H9 (cell line): Measurements from ENCODE around the gene GALNT13. TPM values are rescaled to one million over a fixed set of nuclear protein-coding genes. Genes with fewer than 3 reads are reported as not detected.
A peak's percentile ranks its signal among the peaks of the same experiment; 100 is the strongest.

Experiments
- DNase-seq: peaks from one replicate; pipeline ENCODE4 v3.0.0-alpha.2; 2017
- H2AFZ ChIP-seq: one replicate; pipeline ENCODE4 v1.6.1; 2013; ENCODE audit warnings: mild to moderate bottlenecking, low read length, control low read depth, moderate library complexity
- H2AK5ac ChIP-seq: 2 replicates; pipeline ENCODE4 v1.6.1; 2013; ENCODE audit warnings: low read length, control low read depth, mixed read lengths; ENCODE audit not compliant: insufficient read length
- H2BK120ac ChIP-seq: one replicate; pipeline ENCODE4 v1.6.1; 2013; ENCODE audit warnings: low read depth, mild to moderate bottlenecking, low read length, control low read depth, inconsistent platforms; ENCODE audit not compliant: poor library complexity, severe bottlenecking
- H2BK12ac ChIP-seq: 2 replicates; pipeline ENCODE4 v1.6.1; 2013; ENCODE audit warnings: low read length, control low read depth, mixed read lengths, low read depth; ENCODE audit not compliant: insufficient read length
- H2BK15ac ChIP-seq: 2 replicates; pipeline ENCODE4 v1.6.1; 2013; ENCODE audit warnings: low read depth, low read length, control low read depth
- H2BK20ac ChIP-seq: one replicate; pipeline ENCODE4 v1.6.1; 2013; ENCODE audit warnings: low read depth, mild to moderate bottlenecking, low read length, control low read depth, inconsistent platforms; ENCODE audit not compliant: poor library complexity, severe bottlenecking
- H2BK5ac ChIP-seq: 2 replicates; pipeline ENCODE4 v1.6.1; 2013; ENCODE audit warnings: low read length, control low read depth, mixed read lengths; ENCODE audit not compliant: insufficient read length
- H3K14ac ChIP-seq: 2 replicates; pipeline ENCODE4 v1.6.1; 2013; ENCODE audit warnings: low read length, control low read depth; ENCODE audit not compliant: insufficient read depth
- H3K18ac ChIP-seq: 2 replicates; pipeline ENCODE4 v1.6.1; 2013; ENCODE audit warnings: low read depth, mild to moderate bottlenecking, mixed read lengths, low read length, control low read depth; ENCODE audit not compliant: insufficient read length
- H3K23ac ChIP-seq: 2 replicates; pipeline ENCODE4 v1.6.1; 2013; ENCODE audit warnings: low read length, control low read depth, mixed read lengths, low read depth; ENCODE audit not compliant: insufficient read length
- H3K23me2 ChIP-seq: 2 replicates; pipeline ENCODE4 v1.6.1; 2013; ENCODE audit warnings: low read depth, mild to moderate bottlenecking, mixed read lengths, low read length, control low read depth; ENCODE audit not compliant: insufficient read length, poor library complexity, severe bottlenecking
- H3K27ac ChIP-seq: 2 replicates; pipeline ENCODE4 v1.5.1; 2013; ENCODE audit warnings: low read length, control low read depth, mixed read lengths, low read depth; ENCODE audit not compliant: insufficient read length
- H3K27me3 ChIP-seq: 2 replicates; pipeline ENCODE4 v1.6.1; 2013; ENCODE audit warnings: low read length, control low read depth, inconsistent platforms; ENCODE audit not compliant: insufficient read depth
- H3K4ac ChIP-seq: 2 replicates; pipeline ENCODE4 v1.6.1; 2013; ENCODE audit warnings: low read depth, mild to moderate bottlenecking, control low read depth, inconsistent platforms, low read length, moderate library complexity
- H3K4me1 ChIP-seq: 2 replicates; pipeline ENCODE4 v1.6.1; 2013; ENCODE audit warnings: low read length, control low read depth, inconsistent platforms; ENCODE audit not compliant: insufficient read depth
- H3K4me2 ChIP-seq: 2 replicates; pipeline ENCODE4 v1.6.1; 2013; ENCODE audit warnings: low read length, control low read depth, mixed read lengths; ENCODE audit not compliant: insufficient read length, insufficient read depth
- H3K56ac ChIP-seq: 2 replicates; pipeline ENCODE4 v1.6.1; 2013; ENCODE audit warnings: low read depth, mild to moderate bottlenecking, mixed read lengths, low read length, control low read depth; ENCODE audit not compliant: insufficient read length
- H3K79me1 ChIP-seq: 2 replicates; pipeline ENCODE4 v1.6.1; 2013; ENCODE audit warnings: low read depth, mild to moderate bottlenecking, moderate library complexity, low read length, control low read depth, inconsistent platforms; ENCODE audit not compliant: insufficient read depth, poor library complexity, severe bottlenecking
- H3K79me2 ChIP-seq: 2 replicates; pipeline ENCODE4 v1.6.1; 2013; ENCODE audit warnings: low read length, control low read depth, inconsistent platforms; ENCODE audit not compliant: insufficient read depth
- H3K9ac ChIP-seq: 2 replicates; pipeline ENCODE4 v1.6.1; 2013; ENCODE audit warnings: low read length, control low read depth, mixed read lengths; ENCODE audit not compliant: insufficient read length; ENCODE audit errors: extremely low read depth
- H3K9me3 ChIP-seq: one replicate; pipeline ENCODE4 v1.6.1; 2013; ENCODE audit warnings: low read depth, low read length, inconsistent platforms; ENCODE audit not compliant: control insufficient read depth
- H3T11ph ChIP-seq: one replicate; pipeline ENCODE4 v1.6.1; 2013; ENCODE audit warnings: mild to moderate bottlenecking, low read length, control low read depth, inconsistent platforms
- H4K20me1 ChIP-seq: one replicate; pipeline ENCODE4 v1.6.1; 2013; ENCODE audit not compliant: control insufficient read depth, insufficient read length, insufficient read depth
- H4K5ac ChIP-seq: 2 replicates; pipeline ENCODE4 v1.6.1; 2013; ENCODE audit warnings: low read depth, mild to moderate bottlenecking, mixed read lengths, low read length, control low read depth; ENCODE audit not compliant: insufficient read length
- H4K8ac ChIP-seq: replicated peaks from 2 replicates; pipeline ENCODE4 v1.6.1; 2013; ENCODE audit warnings: low read length, control low read depth, mixed read lengths, low read depth; ENCODE audit not compliant: insufficient read length
- H4K91ac ChIP-seq: 2 replicates; pipeline ENCODE4 v1.6.1; 2013; ENCODE audit warnings: low read depth, mild to moderate bottlenecking, moderate library complexity, mixed read lengths, low read length, control low read depth; ENCODE audit not compliant: insufficient read length
- H3K27ac Mint-ChIP-seq, 3 experiments: 2 replicates in 2 of 3; 3 replicates in 1 of 3; pipeline ENCODE4 v1.8.0; 2020 to 2021; ENCODE audit warnings: mixed read lengths in 3 of 3, mild to moderate bottlenecking in 1 of 3, moderate library complexity in 1 of 3
- H3K27me3 Mint-ChIP-seq: 2 replicates; pipeline ENCODE4 v1.8.0; 2021; ENCODE audit warnings: low read depth, mild to moderate bottlenecking, moderate library complexity, mixed read lengths
- H3K36me3 Mint-ChIP-seq, 3 experiments: 2 replicates in 2 of 3; 3 replicates in 1 of 3; pipeline ENCODE4 v1.8.0; 2020 to 2021; ENCODE audit warnings: low read depth in 3 of 3, mixed read lengths in 3 of 3; ENCODE audit not compliant: insufficient read depth in 1 of 3
- H3K4me1 Mint-ChIP-seq, 2 experiments: 2 replicates each; pipeline ENCODE4 v1.8.0; 2020; ENCODE audit warnings: mixed read lengths in 2 of 2
- H3K4me3 Mint-ChIP-seq, 2 experiments: 2 replicates in 1 of 2; 3 replicates in 1 of 2; pipeline ENCODE4 v1.8.0; 2020 to 2021; ENCODE audit warnings: mild to moderate bottlenecking in 2 of 2, mixed read lengths in 2 of 2, moderate library complexity in 1 of 2
- H3K9me3 Mint-ChIP-seq, 2 experiments: 2 replicates in 1 of 2; 3 replicates in 1 of 2; pipeline ENCODE4 v1.8.0; 2020; ENCODE audit warnings: mild to moderate bottlenecking in 2 of 2, mixed read lengths in 2 of 2, moderate library complexity in 1 of 2
- CTCF ChIP-seq: fragments of 200-600 bp; sonication (generic); conservative IDR thresholded peaks from 3 replicates; pipeline ENCODE4 v1.8.0; 2021; ENCODE audit warnings: antibody characterized with exemption, mild to moderate bottlenecking
- WGBS: extraction: QIAGEN DNeasy Blood & Tissue Kit; methylation state at CpG from one replicate; pipeline ENCODE4 v1.1.7; 2013; ENCODE audit warnings: missing lambda C conversion rate, low lambda C conversion rate, mixed read lengths; ENCODE audit not compliant: insufficient read length; ENCODE audit errors: extremely low coverage; 5-methylcytosine and 5-hydroxymethylcytosine counted together
- total RNA-seq: library from RNA; stranded (reverse); gene quantifications from 2 replicates; pipeline ENCODE4 v1.2.1, GENCODE V29; 2021

Gene GALNT13
- total RNA-seq, 1 experiment from 2014 or later, result 6.6 TPM

- H2BK12ac ChIP-seq, result no peak overlapping the region
- no peak overlapping the region for H4K91ac ChIP-seq
- no CpG with 5 or more reads among the region's 36 CpGs for WGBS
- H2AK5ac ChIP-seq, result no peak overlapping the region
- H4K8ac ChIP-seq, result no peak overlapping the region
- peaks cover 31% of the 10 kb centered on the region for H3K27me3 Mint-ChIP-seq
- peak overlapping the region; percentile 71 to 90 for H3K4me3 Mint-ChIP-seq
- H3K56ac ChIP-seq, result no peak overlapping the region
- H3K9me3 Mint-ChIP-seq, result no peaks in the 10 kb centered on the region; a peak in 3 of 5 replicates
- peaks cover 25 to 28% of the 10 kb centered on the region in 2 experiments for H3K4me1 Mint-ChIP-seq
- H3K27ac Mint-ChIP-seq, result no peak overlapping the region
- peak overlapping the region; percentile 99 for H3K4me2 ChIP-seq
- H3K36me3 Mint-ChIP-seq, result peaks cover 0 to 2% (median 0%) of the 10 kb centered on the region in 3 experiments; a peak in 2 of 7 replicates
- no peak overlapping the region for H3K9ac ChIP-seq
- no peak overlapping the region for H2BK20ac ChIP-seq
- H3K79me1 ChIP-seq, result no peaks in the 10 kb centered on the region
- H3K14ac ChIP-seq, result no peak overlapping the region
- H2BK5ac ChIP-seq, result no peak overlapping the region
- no peak overlapping the region for H2BK15ac ChIP-seq
- no peak overlapping the region for H3K27ac ChIP-seq
- H4K5ac ChIP-seq, result no peak overlapping the region
- no peak overlapping the region for H3K4ac ChIP-seq
- no peak overlapping the region for H2AFZ ChIP-seq
- peaks cover 18% of the 10 kb centered on the region; the same call in 1 of the 2 replicates for H3K27me3 ChIP-seq
- no peaks in the 10 kb centered on the region for H4K20me1 ChIP-seq
- H3K79me2 ChIP-seq, result no peaks in the 10 kb centered on the region
- no peaks in the 10 kb centered on the region; the same call in 1 of the 2 replicates for H3K4me1 ChIP-seq
- H3T11ph ChIP-seq, result no peak overlapping the region
- no peak overlapping the region for H2BK120ac ChIP-seq
- DNase-seq, result peak; percentile 64
- H3K18ac ChIP-seq, result no peak overlapping the region
- H3K23ac ChIP-seq, result no peak overlapping the region
- no peak for TF ChIP-seq CTCF
- no peaks in the 10 kb centered on the region for H3K9me3 ChIP-seq
- H3K23me2 ChIP-seq, result peaks cover 18% of the 10 kb centered on the region
Measured at GRCh38 chr2:153873052-153874048, 1.6 kb downstream of the GALNT13 start.
